Epithelial cell of esophagus (primary cell): ENCODE data around the gene IGF1R.

ENCODE experiments used
- DNase-seq: peaks from one replicate; pipeline ENCODE4 v3.0.0; 2010; ENCODE audit warnings: low read depth
- H3K4me3 ChIP-seq: 2 replicates; pipeline ENCODE4 v1.5.1; 2011; ENCODE audit warnings: mild to moderate bottlenecking, low read length, control low read depth
- TF ChIP-seq, protein P1 (sequence below): IDR thresholded peaks from 2 replicates; pipeline ENCODE4 v1.5.1; 2011; ENCODE audit warnings: low read depth, mild to moderate bottlenecking, low read length, control low read depth, inconsistent platforms; ENCODE audit not compliant: insufficient read depth; ENCODE audit errors: missing control alignments

The IGF1R gene

DNA sequence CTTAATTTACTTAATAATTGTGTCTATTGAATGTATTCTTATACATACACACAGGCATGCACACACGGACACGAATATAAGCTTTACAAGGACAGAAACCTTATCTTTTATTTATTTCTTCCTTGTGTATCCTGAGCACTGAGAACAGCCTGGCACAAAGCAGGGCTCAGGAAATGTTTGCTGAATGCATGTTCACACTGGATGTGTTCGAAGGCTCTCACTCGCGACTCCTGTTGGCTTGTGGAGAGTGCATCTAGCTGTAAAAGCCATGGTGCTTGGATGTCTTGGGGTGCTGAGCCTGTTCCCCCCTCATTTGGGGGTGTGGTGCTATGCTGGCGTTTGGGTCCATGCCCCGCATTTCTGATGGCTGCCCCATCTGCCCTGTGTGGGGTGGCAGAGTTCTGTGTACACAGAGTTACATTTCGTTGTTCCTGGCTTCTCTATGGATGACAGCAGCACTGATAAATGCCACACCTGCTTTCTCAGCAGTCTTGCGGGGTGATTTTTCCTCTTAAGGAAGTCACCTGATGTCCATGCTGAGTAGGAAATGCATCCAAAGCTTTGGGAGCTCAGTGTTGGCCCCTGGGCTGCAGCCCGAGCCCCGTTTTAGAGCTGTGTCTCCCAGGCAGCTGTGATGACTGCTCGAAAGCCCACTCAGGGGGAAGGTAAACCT lies 148.5 kb downstream of the IGF1R start:
- H3K4me3 ChIP-seq: no peak overlapping the region
- TF ChIP-seq, protein P1, sequence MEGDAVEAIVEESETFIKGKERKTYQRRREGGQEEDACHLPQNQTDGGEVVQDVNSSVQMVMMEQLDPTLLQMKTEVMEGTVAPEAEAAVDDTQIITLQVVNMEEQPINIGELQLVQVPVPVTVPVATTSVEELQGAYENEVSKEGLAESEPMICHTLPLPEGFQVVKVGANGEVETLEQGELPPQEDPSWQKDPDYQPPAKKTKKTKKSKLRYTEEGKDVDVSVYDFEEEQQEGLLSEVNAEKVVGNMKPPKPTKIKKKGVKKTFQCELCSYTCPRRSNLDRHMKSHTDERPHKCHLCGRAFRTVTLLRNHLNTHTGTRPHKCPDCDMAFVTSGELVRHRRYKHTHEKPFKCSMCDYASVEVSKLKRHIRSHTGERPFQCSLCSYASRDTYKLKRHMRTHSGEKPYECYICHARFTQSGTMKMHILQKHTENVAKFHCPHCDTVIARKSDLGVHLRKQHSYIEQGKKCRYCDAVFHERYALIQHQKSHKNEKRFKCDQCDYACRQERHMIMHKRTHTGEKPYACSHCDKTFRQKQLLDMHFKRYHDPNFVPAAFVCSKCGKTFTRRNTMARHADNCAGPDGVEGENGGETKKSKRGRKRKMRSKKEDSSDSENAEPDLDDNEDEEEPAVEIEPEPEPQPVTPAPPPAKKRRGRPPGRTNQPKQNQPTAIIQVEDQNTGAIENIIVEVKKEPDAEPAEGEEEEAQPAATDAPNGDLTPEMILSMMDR: no peak
- no peak for DNase-seq

DNA sequence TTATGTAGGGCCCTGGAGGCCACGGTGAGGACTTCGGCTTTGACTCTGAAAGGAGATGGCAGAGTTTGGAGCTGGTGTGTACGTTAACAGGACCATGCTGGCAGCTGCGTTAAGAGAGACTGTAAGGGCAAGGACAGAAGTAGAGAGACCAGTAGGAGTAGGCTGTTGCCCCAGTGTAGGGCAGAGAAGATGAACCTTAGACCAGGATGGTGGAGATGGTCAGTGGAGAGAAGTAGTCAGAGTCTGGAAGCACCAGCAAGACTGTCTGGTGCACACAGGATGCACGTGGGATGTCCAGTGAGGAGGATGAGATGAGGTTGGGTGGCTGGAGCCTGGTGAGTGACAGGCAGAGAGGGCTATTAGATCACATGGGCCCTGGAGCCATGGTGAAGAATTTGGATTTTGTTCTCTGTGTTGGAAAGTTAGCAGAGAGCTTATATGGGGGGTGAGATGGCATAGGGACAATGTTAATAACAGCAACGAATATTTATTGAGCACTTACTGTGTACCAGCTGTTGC lies 150.1 kb downstream of the IGF1R start:
- H3K4me3 ChIP-seq: no peak overlapping the region
- TF ChIP-seq, protein P1: no peak
- DNase-seq: no peak

DNA sequence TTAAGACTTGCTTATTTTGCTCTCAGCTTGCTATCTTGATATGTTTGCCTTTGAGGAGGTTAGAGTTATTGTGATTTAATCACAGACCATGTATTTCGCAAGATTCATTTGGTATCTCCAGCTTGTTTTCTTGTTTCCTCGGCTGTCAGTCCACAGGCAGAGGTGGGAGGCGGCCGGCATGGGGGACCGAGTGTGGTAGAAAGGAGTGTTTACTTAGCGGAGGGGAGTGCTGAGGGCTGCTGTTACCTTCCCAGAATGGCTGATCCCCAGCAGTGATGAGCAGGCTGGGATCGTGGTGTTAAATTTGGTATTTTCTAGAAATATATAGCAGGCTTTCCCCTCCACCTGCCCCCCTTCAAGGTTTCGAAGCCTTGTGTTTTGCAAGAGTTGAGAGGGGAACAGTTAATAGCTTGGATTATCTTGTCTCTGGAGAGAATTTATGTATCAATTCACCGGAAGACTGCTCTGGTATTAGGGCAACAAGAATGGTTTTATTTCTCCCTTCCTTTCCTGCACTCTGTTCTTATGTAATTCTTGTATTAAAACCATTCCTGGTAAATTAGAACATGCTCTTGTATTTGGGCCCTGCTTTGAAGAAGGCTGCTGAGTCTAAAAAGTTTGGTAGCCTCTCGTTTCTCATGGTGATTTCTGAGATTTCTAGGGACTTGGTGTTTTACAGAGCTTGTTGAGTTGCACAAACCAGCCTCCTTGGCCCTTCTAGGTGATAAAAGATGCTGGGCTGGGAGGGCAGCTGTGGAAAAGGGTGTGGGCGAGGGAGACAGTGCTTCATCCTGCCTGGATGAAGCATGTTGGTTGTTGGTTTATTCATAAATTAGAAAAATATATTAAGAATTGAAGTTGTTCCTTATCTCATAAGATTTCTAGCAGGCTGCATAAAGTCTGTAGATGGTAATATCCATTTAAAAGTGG lies 151.4 kb downstream of the IGF1R start:
- peak; percentile 51 for DNase-seq
- peak overlapping the region; percentile 11 for H3K4me3 ChIP-seq
- TF ChIP-seq, protein P1: no peak

DNA sequence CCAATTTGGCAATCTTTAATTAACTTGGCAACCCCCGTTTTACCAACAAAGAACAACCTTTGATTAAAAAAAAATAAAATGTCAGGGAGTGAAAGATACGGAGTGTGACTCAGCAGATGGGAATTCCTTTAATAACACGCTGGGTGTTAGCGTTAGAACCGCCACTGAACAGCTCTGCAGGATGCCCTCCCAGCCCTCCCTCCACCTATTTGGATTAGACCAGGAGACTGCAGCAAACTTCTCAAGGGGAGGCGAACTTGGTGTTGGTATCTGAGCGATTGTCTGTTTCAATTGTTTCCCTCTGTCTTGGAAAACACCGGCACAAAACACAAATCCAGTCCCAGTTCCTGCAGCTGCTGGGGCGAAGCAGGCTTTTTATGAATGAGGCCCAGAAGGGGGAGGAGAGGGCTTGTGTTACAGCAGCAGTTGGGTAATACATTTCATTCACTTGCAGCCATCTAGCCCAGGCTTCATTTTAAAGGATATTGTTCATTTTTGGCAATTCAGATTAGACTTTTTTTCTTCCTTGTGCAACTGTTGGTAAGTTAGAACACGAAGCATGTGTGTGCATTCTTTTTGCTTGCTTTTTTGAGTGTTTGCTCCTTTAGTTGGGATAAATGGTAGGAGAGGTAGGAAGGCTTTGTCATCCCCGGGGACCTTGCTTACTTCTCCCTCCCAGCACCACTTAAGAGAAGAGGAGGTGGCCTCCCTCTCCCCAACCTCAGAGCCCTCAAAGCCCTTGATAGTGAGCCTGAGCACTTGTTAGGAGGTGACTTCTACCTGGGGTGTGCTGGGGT lies 152.3 kb downstream of the IGF1R start:
- DNase-seq: peak; percentile 72
- no peak overlapping the region for H3K4me3 ChIP-seq
- TF ChIP-seq, protein P1: no peak

DNA sequence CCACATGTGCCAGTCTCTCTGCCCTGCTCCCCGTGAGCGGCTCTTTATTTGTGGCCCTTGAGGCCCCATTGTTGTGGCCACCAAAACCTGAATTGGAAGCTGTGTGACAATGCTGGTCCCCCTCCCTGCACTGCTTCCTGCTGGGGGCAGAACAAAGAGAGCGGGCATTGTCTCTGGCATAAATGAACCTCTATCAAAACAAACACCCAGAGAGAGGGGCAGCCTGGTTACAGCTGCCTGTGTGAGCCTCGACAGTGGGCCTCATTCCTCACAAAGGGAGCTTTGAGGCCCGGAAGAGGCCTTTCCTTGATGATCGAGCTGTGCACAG lies 152.9 kb downstream of the IGF1R start:
- no peak for DNase-seq
- TF ChIP-seq, protein P1: no peak
- H3K4me3 ChIP-seq: no peak overlapping the region

DNA sequence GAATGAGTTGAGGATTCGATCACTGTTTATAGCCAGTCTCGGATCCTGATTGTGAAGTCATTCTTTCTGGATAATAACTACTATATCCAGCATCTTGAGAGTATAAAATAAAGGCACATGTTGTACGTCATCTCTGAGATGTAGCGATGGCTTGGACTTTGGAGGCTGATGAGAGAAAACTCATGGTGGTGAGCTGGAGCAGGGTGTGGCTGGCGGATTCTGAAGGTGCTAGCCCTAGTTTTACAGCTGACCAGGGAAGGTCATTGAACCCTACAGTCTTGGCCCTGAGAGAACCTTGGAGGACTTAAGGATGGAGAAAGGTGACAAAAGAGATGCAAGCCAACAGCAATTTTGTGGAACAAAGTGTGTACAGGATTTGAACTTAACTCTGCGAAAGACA lies 153.8 kb downstream of the IGF1R start:
- no peak for DNase-seq
- TF ChIP-seq, protein P1: no peak
- no peak overlapping the region for H3K4me3 ChIP-seq
